Endothelial cell of umbilical vein (primary cell): ENCODE data around the gene IFIT1B. TPM values are rescaled to one million over a fixed set of nuclear protein-coding genes. Genes with fewer than 3 reads are reported as not detected.
A peak's percentile ranks its signal among the peaks of the same experiment; 100 is the strongest.

Experiments
- BruUV-seq: library from RNA; stranded (reverse); fragments of 400-500 nt; replicated peaks from 2 replicates; lab custom pipeline; 2021; lab: Mats Ljungman, UMichigan
- CTCF ChIA-PET: fragments of 300-600, 350-600 bp; sonication (Branson Sonifier 250); formaldehyde crosslinking; loops from one replicate; lab custom pipeline; 2021; ENCODE audit warnings: antibody characterized with exemption, inconsistent platforms; lab: Charles Lee
- POLR2A ChIA-PET: fragments of 300-600, 350-600 bp; sonication (Branson Sonifier 250); formaldehyde crosslinking; loops from one replicate; lab custom pipeline; 2021; ENCODE audit warnings: antibody characterized with exemption, inconsistent platforms; lab: Charles Lee
- DNase-seq: peaks from one replicate; pipeline ENCODE4 v3.0.0-alpha.2; 2011; ENCODE audit warnings: low read depth, low spot score
- FAIRE-seq: peaks from 2 replicates; lab custom pipeline; 2011; peaks lifted over from hg19 to GRCh38; lab: Jason Lieb, UNC
- H2AFZ ChIP-seq: 2 replicates; pipeline ENCODE4 v1.6.0; 2012; ENCODE audit warnings: low read depth, low read length, control low read depth, inconsistent platforms
- H3K27ac ChIP-seq: 2 replicates; pipeline ENCODE4 v1.5.1; 2011; ENCODE audit warnings: low read depth, mild to moderate bottlenecking, control low read depth, low read length, moderate library complexity; ENCODE audit not compliant: insufficient read depth
- H3K27me3 ChIP-seq, 2 experiments: 2 replicates each; pipeline versions ENCODE4 v1.6.0 to v1.6.1; 2011; ENCODE audit warnings: low read length in 2 of 2, mixed read lengths in 1 of 2; ENCODE audit not compliant: control insufficient read depth in 2 of 2, insufficient read depth in 2 of 2
- H3K36me3 ChIP-seq, 2 experiments: 2 replicates in 1 of 2; 3 replicates in 1 of 2; pipeline ENCODE4 v1.5.1; 2011; ENCODE audit warnings: low read length in 2 of 2, mild to moderate bottlenecking in 1 of 2, moderate library complexity in 1 of 2; ENCODE audit not compliant: control insufficient read depth in 2 of 2, insufficient read depth in 2 of 2; ENCODE audit errors: extremely low read depth in 1 of 2
- H3K4me1 ChIP-seq: 3 replicates; pipeline ENCODE4 v1.5.1; 2011; ENCODE audit warnings: mild to moderate bottlenecking, low read length; ENCODE audit not compliant: control insufficient read depth, insufficient read depth; ENCODE audit errors: extremely low read depth
- H3K4me2 ChIP-seq: 2 replicates; pipeline ENCODE4 v1.6.1; 2011; ENCODE audit warnings: low read length, control low read depth, mixed read lengths; ENCODE audit not compliant: insufficient read depth
- H3K4me3 ChIP-seq, 3 experiments: fragments of 200-600 bp in 1 of 3; sonication (generic), shearing (Covaris generic) in 1 of 3; replicated peaks in 1 of 3; 2 replicates each; pipeline ENCODE4 v1.5.1; 2011 to 2016; ENCODE audit warnings: control low read depth in 3 of 3, low read length in 3 of 3, mild to moderate bottlenecking in 2 of 3, inconsistent platforms in 1 of 3, low read depth in 1 of 3, moderate library complexity in 1 of 3; ENCODE audit not compliant: insufficient read depth in 1 of 3
- H3K79me2 ChIP-seq: 2 replicates; pipeline ENCODE4 v1.6.0; 2012; ENCODE audit warnings: low read length, inconsistent platforms; ENCODE audit not compliant: control insufficient read depth, insufficient read depth
- H3K9ac ChIP-seq: replicated peaks from 2 replicates; pipeline ENCODE3; 2011; ENCODE audit warnings: low read length, control low read depth; ENCODE audit not compliant: insufficient read depth; ENCODE audit errors: extremely low read depth
- H3K9me1 ChIP-seq: replicated peaks from 3 replicates; pipeline ENCODE4 v1.6.0; 2011; ENCODE audit warnings: mild to moderate bottlenecking, low read length; ENCODE audit not compliant: control insufficient read depth, insufficient read depth; ENCODE audit errors: extremely low read depth
- H3K9me3 ChIP-seq: replicated peaks from 2 replicates; pipeline ENCODE4 v1.5.1; 2012; ENCODE audit warnings: low read length, inconsistent platforms; ENCODE audit not compliant: control insufficient read depth, insufficient read depth
- H4K20me1 ChIP-seq: replicated peaks from 2 replicates; pipeline ENCODE3; 2011; ENCODE audit warnings: mild to moderate bottlenecking, low read length; ENCODE audit not compliant: control insufficient read depth, insufficient read depth; ENCODE audit errors: extremely low read depth
- EZH2 ChIP-seq: IDR thresholded peaks from 2 replicates; pipeline ENCODE4 v1.6.1; 2012; ENCODE audit warnings: borderline replicate concordance, low read depth, mild to moderate bottlenecking, moderate library complexity, low read length, inconsistent platforms; ENCODE audit not compliant: severe bottlenecking
- FOS ChIP-seq: IDR thresholded peaks from 2 replicates; pipeline ENCODE4 v1.6.1; 2011; ENCODE audit warnings: mild to moderate bottlenecking, low read length, moderate library complexity, borderline replicate concordance; ENCODE audit not compliant: insufficient read depth
- GATA2 ChIP-seq: IDR thresholded peaks from 2 replicates; pipeline ENCODE4 v1.7.0; 2011; ENCODE audit warnings: low read depth, mild to moderate bottlenecking, moderate library complexity, mixed read lengths, low read length; ENCODE audit not compliant: insufficient read length, insufficient read depth
- JUN ChIP-seq: IDR thresholded peaks from 2 replicates; pipeline ENCODE4 v1.6.1; 2011; ENCODE audit warnings: borderline replicate concordance, low read depth; ENCODE audit not compliant: insufficient read length, insufficient read depth
- MYC ChIP-seq: IDR thresholded peaks from one replicate; pipeline ENCODE4 v1.6.1; 2011; ENCODE audit warnings: mild to moderate bottlenecking, low read depth, low read length
- POLR2A ChIP-seq: IDR thresholded peaks from 2 replicates; pipeline ENCODE4 v1.6.1; 2012; ENCODE audit warnings: low read depth, mild to moderate bottlenecking, control low read depth, low read length
- POLR2AphosphoS5 ChIP-seq: IDR thresholded peaks from 2 replicates; pipeline ENCODE4 v1.6.1; 2012; ENCODE audit warnings: low read depth, mild to moderate bottlenecking, control low read depth, low read length, moderate library complexity; ENCODE audit not compliant: insufficient read depth
- dilution Hi-C: fragments of 300-500 bp; cut with MboI; formaldehyde crosslinking; loops from one replicate; pipeline ENCODE4 v1.15.0; 2019; ENCODE audit warnings: low sequenced_read_pairs; ENCODE audit not compliant: extremely low pct_ligation_motif_present
- intact Hi-C: fragments of 100-400 bp; cut with micrococcal nuclease; formaldehyde crosslinking; loops from one replicate; pipeline ENCODE4 v1.10.0; 2022
- polyA plus RNA-seq, 4 experiments: library from polyadenylated mRNA; depleted of rRNA in 3 of 4; stranded (reverse) in 3 of 4; unstranded in 1 of 4; fragments of >200 nt; gene quantifications; 2 replicates each; pipeline versions ENCODE4 v1.2.1 to v1.2.3, GENCODE V29; 2011 to 2012; ENCODE audit warnings: missing spikeins in 1 of 4
- total RNA-seq: library from RNA; stranded (reverse); gene quantifications from 2 replicates; pipeline ENCODE4 v1.2.3, GENCODE V29; 2021
- TF ChIP-seq, protein P1 (sequence below): IDR thresholded peaks from 2 replicates; pipeline ENCODE4 v1.6.1; 2011; ENCODE audit not compliant: insufficient read depth, insufficient read length
- TF ChIP-seq, protein P2 (sequence below), 2 donors: IDR thresholded peaks; 1 replicate in 1 of 2; 2 replicates in 1 of 2; pipeline ENCODE4 v1.5.1; 2011; ENCODE audit warnings: low read length in 2 of 2, mild to moderate bottlenecking in 2 of 2, moderate library complexity in 2 of 2, control low read depth in 1 of 2, inconsistent platforms in 1 of 2, low read depth in 1 of 2; ENCODE audit not compliant: insufficient read depth in 1 of 2; ENCODE audit errors: extremely low read depth in 1 of 2

Gene IFIT1B
- total and polyA plus RNA-seq, 2 donors (not counting 3 experiments of a cell fraction or from before 2014, with no cell fraction given) = not detected

DNA sequence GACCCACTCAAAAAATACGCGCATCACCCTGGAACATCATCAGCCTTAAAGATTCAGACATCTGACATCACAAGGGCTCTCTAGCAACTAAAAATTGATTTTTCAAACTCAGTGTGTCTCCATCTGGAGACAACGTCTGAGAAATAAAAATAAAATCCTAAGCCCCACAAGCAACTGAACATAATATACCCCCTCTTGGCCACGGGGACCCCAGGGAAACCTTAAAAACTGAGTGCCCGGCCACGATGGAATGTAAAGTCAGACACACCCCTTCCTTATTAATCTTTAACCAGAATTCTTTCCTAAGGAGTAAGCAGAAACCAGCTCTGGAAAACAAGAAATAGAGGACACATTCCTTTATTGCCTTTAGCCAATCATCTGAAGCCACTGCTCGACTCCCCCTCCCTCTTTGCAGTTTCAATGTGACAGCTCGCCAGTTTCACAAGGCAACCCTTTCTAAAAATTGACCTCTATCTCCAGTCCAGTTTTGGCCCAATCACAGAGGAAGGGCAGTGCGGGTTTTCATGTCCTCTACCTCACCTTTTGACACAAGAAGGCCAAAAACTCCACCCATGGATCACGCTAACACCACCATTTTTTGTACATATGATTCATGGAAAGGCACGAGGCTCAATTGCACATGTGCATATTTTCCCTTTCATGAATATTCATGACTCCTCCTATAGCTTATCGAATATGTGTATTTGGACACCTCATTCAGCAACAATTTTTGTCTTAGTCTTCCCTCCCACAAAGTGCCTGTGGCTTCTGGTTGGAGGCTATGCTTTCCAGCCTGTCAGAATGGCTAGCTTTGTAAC lies 25.9 kb upstream of the IFIT1B start:
- Histone ChIP-seq H3K9ac (no peak overlapping the region), H4K20me1 (no peaks in the 10 kb centered on the region), H3K27ac (no peak overlapping the region), H3K4me3 (no peak overlapping the region), H3K27me3 (peaks cover under 1 to 5% of the 10 kb centered on the region in 2 experiments), H3K4me1 (peaks cover 13% of the 10 kb centered on the region), H3K9me1 (no peaks in the 10 kb centered on the region), H3K79me2 (no peaks in the 10 kb centered on the region), H2AFZ (peak overlapping the region; percentile 64), H3K36me3 (no peaks in the 10 kb centered on the region), H3K9me3 (no peaks in the 10 kb centered on the region), H3K4me2 (peak overlapping the region; percentile 3)
- no peak for TF ChIP-seq JUN
- TF ChIP-seq GATA2 = no peak
- TF ChIP-seq FOS = no peak
- TF ChIP-seq MYC = no peak
- no peak for TF ChIP-seq EZH2
- no peak for TF ChIP-seq POLR2AphosphoS5
- TF ChIP-seq, protein P1, sequence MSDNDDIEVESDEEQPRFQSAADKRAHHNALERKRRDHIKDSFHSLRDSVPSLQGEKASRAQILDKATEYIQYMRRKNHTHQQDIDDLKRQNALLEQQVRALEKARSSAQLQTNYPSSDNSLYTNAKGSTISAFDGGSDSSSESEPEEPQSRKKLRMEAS = no peak
- no peak for TF ChIP-seq POLR2A
- TF ChIP-seq, protein P2, sequence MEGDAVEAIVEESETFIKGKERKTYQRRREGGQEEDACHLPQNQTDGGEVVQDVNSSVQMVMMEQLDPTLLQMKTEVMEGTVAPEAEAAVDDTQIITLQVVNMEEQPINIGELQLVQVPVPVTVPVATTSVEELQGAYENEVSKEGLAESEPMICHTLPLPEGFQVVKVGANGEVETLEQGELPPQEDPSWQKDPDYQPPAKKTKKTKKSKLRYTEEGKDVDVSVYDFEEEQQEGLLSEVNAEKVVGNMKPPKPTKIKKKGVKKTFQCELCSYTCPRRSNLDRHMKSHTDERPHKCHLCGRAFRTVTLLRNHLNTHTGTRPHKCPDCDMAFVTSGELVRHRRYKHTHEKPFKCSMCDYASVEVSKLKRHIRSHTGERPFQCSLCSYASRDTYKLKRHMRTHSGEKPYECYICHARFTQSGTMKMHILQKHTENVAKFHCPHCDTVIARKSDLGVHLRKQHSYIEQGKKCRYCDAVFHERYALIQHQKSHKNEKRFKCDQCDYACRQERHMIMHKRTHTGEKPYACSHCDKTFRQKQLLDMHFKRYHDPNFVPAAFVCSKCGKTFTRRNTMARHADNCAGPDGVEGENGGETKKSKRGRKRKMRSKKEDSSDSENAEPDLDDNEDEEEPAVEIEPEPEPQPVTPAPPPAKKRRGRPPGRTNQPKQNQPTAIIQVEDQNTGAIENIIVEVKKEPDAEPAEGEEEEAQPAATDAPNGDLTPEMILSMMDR (IDR thresholded peaks at IDR 0.05; ENCODE audit: extremely low read depth in 1 of 2, insufficient read depth in 1 of 2, low read depth in 1 of 2, low read length in 2 of 2) = no peak
- peak; percentile 8 for FAIRE-seq
- no TSS peak for BruUV-seq
- intact Hi-C loops = no loop called here
- ChIA-PET POLR2A (interaction anchor here (0.6 kb wide), 1 partner anchor 88 kb away, joined by 3 read pairs; no protein-coding TSS in a partner anchor), CTCF (interaction anchor here (0.9 to 2.0 kb wide), 3 partner anchors 10 to 18 kb away, joined by 3 to 10 read pairs (median 3); no protein-coding TSS in a partner anchor)
- dilution Hi-C loops = no loop called here
- DNase-seq = peak; percentile 62
